H4 (cell line): ENCODE data around the gene AMPD2. TPM values are rescaled to one million over a fixed set of nuclear protein-coding genes. Genes with fewer than 3 reads are reported as not detected.

Source experiments
- DNase-seq: peaks from one replicate; pipeline ENCODE4 v3.0.0-alpha.2; 2015; ENCODE audit warnings: low spot score
- total RNA-seq: library from RNA; depleted of rRNA; stranded (reverse); fragments of >200 nt; shearing (Covaris generic); gene quantifications from 2 replicates; pipeline ENCODE4 v1.2.3, GENCODE V29; 2014; rRNA removed

AMPD2 gene
- 37.0 and 41.6 TPM in 2 replicates for total RNA-seq

DNA sequence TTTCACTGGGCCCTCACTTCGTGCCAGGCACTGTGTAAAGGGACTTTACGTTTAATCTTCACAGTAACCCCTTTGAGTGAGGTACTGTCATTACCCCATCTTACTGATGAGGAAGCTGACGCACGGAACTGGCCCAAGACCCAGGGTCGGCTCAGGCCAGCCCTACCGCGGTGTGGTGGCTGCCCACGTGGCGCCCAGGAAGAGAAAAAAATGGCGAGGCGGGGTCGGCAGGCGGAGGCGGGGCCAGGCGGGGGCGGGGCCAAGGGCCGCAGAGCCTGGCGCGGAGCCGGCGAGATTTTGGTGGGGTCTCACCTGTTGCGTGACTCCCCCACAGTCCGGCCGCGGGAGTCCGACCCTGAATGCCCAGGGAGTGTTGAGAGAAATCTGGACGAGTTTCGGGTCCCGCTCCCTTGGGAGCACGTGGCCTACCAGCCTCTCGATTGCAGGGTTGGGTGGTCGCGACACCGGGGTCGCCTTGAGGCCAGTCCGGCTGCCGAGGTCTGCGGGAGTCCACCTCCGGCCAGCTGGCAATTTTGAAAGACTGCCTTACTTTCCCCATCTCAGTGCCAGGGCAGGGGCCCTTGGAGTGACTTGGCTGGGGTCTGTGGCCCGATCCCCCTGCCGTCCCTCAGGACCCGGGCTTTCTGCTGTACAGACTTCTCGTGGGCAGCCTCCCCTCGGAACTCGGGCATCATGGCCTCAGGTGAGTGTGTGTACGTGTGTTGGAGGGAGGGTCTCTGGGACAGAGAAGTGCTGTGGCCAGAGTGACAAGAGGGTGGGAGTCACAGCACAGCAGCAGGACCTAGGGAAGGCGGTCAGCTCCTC lies at the start of gene AMPD2, which contains the start of gene GNAT2:
TSS of gene AMPD2 (plus strand) at position 262 of the 825 bp plus-strand sequence. CDS start 1,339 bp downstream, outside the sequence.
TSS of gene GNAT2 (minus strand) at position 41 of the 825 bp plus-strand sequence. CDS start 6,746 bp downstream, outside the sequence.
- DNase-seq = peak; percentile 76

DNA sequence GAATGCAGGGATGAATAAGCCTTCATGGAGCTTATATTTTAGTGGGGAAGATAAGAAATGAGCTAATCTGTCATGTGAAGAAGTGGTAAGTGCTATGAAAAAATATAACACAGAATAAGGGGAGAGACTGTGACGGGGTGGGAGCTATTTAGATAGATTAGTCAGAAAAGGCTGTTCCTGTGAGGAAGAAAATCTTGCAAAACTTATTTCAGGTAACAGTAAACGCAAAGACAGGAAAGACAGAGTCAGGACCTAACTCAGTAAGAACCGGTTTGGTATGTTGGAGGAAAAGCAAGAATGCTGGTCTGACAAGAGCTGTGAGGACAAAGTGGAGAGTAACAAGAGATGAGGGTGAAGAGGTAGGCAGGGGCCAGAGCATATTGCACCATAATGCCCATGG lies 49.2 kb upstream of the AMPD2 start:
- DNase-seq = no peak

DNA sequence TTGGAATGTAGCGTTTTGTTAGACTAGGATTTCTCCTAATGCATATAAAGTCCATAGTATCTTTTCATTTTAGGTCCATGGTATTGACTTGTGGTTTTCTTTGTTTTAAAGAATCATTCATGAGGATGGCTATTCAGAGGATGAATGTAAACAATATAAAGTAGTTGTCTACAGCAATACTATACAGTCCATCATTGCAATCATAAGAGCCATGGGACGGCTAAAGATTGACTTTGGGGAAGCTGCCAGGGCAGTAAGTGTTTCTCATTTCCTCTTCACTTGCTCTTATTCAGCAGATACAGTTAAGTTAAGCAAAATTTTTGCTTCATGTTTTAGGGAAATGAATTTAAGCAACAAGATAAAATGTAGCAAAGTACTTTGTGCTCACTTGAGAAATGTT lies 45.9 kb upstream of the AMPD2 start:
- no peak for DNase-seq

- no peak for DNase-seq
Observed at GRCh38 chr1:109578947-109579443, 40.6 kb upstream of the AMPD2 start.

GRCh38 chr1:109579491-109579890 lies 40.1 kb upstream of the AMPD2 start:
- DNase-seq = peak; percentile 6

- no peak for DNase-seq
Observed at GRCh38 chr1:109582021-109582420, 37.6 kb upstream of the AMPD2 start.

DNA sequence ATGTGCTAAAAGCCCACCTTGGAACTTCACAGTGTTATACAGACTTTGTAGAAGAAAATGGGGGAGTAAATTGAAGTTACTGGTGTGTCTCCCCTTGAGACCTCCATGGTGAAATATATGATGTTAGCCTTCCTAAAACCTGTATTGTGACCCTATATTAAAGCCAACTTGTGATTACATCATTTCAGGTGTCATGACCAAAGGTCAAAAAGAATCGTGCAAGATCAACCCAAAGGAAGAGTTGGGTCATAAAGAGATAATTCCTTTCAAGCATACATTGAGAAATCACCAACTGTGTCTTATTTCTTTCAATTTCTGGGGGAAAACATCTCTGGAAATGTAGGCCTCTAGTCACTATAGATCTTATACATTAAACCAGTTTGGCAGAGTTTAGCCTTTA lies 34.9 kb upstream of the AMPD2 start:
- DNase-seq = no peak

DNA sequence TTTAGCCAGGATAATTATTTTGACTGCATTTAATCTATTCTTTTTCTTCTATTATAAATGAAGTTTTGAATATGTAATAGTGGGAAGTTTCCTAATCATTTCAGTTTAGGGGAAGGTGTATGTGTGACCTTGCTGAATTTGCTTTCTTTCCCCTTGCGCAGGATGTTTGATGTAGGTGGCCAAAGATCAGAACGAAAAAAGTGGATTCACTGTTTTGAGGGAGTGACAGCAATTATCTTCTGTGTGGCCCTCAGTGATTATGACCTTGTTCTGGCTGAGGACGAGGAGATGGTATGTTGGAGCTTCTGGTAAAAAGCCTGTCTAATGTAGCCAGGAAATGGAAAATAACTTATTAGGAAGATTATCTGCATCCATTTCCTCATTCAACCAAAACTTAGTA lies 33.6 kb upstream of the AMPD2 start:
- DNase-seq = no peak

- DNase-seq = no peak
Observed at GRCh38 chr1:109589177-109589576, 30.5 kb upstream of the AMPD2 start.

- no peak for DNase-seq
Observed at GRCh38 chr1:109589679-109590078, 30.0 kb upstream of the AMPD2 start.

- no peak for DNase-seq
Observed at GRCh38 chr1:109592916-109593315, 26.7 kb upstream of the AMPD2 start.

GRCh38 chr1:109595531-109595930 lies 24.1 kb upstream of the AMPD2 start:
- no peak for DNase-seq

DNA sequence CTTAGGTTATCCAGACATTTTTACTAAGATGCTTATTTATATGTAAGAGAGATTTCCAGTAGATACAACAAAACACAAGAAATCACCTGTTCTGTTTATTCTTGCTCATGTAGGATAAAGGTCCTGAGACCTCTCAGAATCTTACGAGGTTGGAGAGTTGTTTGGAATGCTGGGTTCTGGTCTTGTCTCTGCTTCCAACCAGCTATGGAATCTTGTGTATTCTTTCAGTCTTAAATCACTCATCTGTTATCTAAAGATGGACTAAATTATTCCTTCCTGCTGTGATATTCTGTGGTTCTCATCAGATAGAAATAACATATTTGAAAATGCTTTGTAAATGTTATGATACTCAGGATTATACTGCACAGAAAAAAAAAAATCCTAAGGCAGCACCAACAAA lies 21.5 kb upstream of the AMPD2 start:
- DNase-seq = no peak

DNA sequence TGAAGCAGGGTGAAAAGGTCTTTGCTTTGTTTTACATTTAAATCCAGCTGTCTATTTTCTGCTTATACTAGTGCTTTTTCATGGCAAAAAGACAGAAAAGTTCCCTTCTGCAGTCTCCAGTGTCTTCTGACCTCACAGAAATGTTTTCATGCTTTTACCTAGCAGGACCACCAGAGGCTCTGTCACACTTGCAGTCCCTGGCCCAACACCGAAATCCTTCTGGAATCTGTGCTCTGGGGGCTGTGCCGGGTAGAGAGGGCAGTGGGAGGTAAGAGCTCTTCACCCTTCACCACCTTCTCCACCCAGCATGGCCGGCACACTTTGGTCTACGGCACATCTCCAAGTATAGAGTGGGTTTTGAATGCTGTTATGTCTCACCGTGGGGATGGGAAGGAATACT lies 21.0 kb upstream of the AMPD2 start:
- no peak for DNase-seq

DNA sequence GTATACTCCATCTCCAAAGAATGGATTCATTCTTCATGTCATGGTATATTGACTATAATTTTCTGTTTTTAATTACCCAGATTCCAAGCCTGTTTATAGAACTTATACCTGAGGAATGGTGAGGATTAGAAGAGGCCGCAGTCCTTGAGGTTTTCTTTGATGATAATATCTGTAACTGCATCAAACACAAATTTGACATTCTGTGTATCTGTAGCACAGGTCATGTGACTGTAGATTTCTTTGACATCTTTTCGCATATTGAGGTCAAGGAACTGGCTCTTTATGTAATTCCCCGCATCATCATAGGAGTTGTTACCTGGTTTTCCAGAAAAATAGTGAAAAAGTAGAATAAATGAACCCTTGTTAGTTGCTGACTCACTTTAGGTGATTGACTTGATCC lies 16.4 kb upstream of the AMPD2 start:
- no peak for DNase-seq

DNA sequence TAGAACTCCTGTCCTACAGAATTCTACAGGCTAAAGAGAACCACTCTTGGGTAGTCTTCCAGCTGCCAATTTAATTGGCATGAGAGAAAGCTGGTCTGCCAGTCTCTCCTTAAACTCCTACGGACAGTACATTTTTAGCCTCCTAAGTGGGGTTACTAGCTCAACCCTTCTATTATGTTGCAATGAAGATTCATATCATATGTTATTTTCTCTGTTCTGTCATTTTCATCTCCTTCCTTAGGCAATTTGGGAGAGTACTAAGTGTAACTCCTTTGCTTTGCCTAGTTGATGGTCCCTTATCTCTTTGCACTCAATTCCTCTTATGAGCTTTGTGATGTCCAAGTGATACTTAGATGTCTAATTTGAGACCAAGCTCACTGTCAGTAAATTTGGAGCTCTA lies 14.3 kb upstream of the AMPD2 start:
- DNase-seq = no peak

- no peak for DNase-seq
Observed at GRCh38 chr1:109609881-109610280, 9.8 kb upstream of the AMPD2 start.

- DNase-seq = no peak
Observed at GRCh38 chr1:109610609-109611307, 8.9 kb upstream of the AMPD2 start.

DNA sequence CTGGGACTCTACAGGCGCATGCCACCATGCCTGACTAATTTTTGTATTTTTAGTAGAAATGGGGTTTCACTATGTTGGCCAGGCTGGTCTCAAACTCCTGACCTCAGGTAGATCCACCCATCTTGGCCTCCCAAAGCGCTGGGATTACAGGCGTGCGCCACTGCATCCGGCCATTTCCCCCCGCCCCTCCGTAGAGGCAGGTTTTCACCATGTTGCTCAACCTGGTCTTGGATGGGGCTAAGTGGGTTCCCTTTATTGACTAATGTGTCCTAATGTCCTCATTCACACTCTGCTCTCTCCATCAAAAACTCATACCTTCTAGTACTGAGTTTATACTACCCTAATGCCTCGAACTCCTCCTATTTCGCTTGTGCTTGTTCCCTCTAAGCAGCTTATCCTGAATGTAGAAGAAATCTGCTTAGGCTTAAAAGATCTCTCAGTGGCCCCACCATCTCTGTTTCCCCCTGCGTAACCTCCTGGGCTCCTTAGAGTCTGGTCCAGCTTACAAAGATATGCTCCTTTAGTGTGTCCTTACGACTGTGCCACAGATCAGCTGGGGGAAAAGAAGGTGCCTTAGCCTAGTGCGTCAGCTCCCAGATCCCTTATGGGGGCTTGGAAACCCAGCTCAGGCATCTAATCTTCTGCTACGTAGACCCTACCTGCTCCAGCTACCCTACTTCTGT lies 8.2 kb upstream of the AMPD2 start:
- DNase-seq = no peak

GRCh38 chr1:109613361-109614147 lies 6.1 kb upstream of the AMPD2 start:
- DNase-seq = no peak

DNA sequence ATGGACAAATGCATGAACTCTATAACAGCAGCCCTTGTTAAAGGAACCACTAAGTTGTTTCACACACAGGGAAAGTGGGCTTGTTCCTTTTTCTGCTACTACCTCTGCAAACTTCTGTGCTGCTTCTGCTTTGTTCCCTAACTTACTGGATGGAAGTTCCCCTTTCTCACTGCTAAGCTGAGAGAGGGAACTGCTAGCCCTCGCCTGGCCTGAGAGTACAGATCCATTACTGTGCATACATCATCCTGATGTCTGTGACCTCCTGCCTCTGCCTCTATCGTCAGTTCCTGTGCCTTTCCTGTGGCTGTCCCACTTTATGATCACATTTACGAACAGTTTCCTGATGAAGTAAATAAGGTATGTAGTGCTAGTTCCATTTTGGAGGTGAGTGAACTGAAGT lies 3.8 kb upstream of the AMPD2 start:
- DNase-seq = no peak
